NCI-H82 treated with DMSO at 0.1 percent for 48 hours (cell line): Measurements from ENCODE around the gene DBH.

Experiments used
- DNase-seq: peaks from one replicate; lab custom pipeline; 2025; ENCODE audit not compliant: unreplicated experiment; lab: John Stamatoyannopoulos, UW

DBH gene

DNA sequence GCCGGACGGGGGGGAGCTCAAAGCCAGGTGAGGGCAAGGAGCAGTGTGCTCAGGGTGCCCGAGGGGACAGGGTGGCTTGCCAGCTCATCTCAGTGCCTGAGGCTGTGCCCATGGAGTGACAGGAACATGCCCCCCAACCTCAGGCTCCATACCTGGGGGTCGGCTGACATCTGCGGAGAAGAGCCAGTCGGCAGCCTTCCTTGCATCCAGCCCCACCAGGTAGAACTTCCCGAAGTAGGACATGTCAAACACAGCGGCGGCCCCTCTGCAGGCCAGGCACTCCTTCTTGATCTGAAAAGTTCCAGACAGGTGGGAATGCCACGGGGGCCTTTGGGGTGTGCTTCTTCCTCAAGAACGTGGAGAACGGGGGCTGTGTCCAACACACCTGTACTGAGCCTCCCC lies 59.9 kb downstream of the DBH start:
- DNase-seq, result no peak

DNA sequence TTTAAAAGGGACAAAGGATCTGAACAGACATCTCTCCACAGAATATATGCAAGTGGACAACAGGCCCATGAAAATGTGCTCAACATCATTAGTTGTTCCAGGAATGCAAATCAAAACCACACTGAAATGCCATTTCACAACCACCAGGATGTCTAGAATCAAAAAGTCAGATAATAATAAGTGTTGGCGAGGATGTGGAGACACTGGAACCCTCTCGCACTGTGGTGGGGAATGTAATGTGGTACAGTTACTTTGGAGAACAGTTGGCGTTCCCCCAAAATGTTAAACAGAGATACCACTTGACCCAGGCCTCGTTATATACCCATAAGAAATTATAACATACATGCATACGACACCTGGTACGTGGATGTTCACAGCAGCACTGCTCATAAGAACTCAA lies 63.4 kb downstream of the DBH start:
- DNase-seq, result no peak

DNA sequence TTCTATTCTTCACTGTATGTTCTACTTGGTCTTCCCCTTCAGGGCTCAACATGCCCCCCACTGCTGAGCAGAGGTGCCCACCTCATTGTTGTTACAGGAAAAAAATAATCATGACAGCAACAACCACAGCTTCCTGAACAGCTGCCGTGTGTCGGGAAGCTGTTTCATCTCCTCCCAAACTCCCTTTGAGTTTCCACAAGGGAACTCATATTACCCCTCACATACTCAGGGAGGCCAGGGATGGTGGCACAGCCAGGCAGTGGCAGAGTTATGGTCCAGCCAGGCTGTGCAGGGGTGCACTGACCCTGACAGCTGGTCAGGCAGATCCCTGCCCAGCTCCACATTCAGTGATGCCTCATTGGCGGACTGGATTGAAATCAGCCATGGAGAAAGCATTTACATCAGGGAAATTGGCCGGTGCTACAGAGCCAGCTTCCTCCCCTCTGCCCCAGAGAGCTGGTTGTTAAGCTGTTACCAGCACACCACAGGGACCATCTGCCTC lies 64.7 kb downstream of the DBH start:
- no peak for DNase-seq

DNA sequence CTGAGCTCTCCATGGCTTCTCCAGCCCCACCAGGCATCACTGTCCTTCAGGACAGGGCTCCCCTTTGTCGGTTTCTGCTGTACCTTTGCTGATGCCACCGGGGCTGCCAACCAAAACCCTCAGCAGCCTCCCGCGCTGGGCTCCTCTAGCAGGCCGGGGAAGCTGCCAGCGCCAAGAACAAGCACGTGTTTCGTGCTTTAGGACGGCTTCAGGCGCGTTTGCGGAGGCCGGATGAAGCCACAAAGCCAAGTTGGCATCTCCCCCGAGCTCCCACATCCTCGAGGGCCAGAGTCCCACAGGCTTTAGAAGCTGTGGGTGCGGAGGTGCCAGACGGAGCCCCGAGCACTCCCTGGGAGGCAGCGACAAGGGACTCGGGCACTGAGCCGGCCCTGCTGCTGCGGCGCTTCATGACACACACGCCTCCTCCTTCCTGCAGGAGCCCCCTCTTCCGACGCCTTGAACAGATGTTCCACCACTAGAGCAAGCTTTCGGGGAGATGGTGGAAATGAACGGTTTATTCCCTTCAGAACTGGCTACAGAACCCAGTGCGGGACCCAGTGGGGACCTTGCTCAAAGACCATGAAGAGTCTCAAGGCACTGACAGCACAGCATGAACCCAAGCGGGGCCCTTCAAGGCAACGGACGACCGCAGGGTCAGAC lies 65.3 kb downstream of the DBH start:
- DNase-seq, result no peak

DNA sequence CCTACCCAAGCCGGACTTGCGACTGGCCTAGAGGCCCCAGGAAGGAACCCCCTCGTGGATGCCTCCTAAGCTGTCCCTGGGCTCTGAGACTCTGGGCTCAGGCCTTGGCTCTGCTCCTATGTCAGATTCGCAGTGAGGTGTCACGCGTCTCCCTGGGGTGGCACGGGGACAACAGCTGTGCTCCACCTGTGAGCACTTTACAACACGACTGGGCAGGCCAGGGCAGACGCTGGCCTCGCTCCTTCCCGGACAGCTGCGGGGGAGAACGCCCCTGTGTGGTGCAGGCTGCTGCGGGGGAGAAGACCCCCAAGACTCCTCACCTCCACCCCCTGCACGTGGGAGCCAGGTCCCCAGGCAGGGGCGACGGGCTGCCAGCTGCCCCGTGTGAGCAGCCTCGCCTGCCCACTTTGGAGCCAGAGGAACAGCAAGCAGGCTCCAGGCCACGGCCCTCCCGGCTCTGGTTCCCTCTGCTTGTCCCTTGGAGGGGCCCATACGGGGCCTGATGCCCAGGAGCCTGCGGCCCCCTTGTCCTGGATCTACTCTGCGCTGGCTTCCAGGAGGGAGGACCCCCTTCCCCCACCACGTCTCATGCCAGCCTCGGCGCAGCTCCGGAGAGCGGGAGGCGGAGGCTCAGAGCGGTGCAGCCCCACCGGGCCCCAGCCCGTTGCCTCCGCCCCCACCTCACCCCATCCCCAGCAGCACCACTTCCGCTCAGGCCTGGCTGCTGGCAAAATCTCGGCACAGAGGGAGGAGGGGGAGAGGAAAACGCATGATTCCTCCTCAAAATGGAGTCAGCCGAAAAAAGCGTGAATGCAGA lies 66.0 kb downstream of the DBH start:
- no peak for DNase-seq

DNA sequence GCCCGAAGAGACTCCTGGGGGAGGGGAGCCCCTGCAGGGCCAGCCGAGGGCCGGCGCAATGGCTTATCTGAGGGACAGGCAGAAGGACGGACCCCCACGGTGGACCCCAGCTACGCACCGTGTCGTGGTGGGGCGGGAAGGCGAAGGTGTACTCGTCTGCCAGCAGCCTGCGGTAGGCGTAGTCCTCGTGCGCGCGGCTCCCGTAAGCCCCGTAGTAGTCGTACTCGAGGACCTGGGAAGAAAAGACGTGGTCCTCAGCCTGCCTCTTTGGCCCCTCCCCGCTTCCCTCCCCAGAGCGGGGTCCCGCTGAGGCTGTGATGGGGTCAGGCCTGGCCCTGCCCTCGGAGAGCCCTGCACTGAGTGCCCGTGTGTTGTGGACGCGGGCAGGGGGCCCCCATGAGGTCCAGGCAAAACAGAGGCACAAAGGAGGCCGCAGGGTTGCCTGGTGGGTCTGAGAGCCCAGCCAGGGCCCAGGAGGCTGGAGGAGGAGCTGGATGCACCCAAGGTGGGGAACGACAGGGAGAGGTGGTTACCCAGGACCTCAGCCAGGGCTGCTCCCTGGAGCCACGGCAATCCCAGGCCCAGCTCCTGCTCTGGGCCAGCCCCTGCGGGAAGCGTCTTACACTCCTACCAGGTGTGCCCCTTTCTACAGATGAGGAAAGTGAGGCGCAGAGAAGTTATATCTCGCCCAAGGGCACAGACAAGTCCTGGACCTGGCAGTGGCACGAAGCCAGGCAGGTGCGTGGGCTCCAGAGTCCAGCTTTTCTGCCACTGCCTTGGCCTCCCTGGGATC lies 66.8 kb downstream of the DBH start:
- no peak for DNase-seq

DNA sequence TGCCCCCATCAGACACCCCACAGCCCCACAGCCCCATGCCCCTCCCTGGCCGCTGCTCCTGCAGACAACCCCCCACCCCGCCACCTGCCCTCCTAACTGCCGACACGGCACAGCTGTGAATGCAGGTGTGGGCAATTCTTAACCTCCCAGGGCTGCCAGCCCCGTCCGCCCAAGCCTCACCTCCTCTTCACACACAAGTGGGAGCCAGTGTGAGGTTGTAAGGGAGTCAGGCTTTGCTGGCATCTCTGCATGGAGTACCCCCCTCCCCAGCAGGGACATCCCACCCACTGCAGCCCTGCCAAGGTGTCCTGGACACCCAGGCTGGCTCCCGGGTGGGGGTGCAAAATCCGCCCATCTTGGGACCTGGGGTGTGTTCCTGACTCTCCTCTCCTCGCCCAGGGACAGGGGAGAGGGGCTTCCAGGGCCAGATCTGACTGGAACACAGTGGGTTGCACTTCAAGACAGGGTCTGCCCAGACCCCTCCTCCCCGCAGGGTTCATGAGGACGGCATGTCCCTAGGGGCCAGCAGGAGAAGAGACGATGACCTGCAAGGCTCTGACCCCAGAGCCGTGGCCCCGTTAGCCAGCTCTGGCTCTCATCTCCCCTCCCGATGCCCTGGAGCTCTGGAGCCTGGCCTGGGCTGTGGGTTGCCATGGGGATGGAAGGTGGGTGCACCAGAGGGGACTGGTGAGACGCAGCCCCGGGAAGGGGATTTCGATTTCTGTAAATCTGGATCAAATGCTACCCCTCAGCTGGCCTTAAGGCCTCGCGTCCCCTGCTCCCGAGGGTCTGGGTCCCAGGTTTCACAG lies 67.6 kb downstream of the DBH start:
- no peak for DNase-seq

DNA sequence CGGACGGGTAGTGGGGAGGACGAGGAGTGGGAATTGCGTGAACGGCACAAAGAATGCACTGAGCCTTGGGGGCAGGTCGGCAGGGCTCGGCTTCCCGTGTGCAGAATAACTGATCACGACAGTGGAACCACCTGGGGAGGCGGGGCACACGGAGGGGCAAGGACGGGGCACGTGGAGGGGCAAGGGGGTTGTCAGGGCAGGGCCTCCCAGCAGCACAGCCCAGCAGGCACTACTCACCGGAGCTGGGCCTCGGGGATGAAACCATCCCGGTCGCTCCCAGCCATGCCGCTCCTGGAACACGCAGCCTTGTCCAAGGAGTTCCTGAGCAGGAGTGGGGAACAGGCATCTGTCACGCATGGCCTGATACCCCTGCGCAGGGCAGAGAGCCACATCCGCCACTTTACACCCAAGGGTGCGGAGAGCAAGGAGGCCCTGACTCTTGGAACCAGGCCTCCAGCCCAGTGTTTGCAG lies 68.6 kb downstream of the DBH start:
- DNase-seq, result no peak

DNA sequence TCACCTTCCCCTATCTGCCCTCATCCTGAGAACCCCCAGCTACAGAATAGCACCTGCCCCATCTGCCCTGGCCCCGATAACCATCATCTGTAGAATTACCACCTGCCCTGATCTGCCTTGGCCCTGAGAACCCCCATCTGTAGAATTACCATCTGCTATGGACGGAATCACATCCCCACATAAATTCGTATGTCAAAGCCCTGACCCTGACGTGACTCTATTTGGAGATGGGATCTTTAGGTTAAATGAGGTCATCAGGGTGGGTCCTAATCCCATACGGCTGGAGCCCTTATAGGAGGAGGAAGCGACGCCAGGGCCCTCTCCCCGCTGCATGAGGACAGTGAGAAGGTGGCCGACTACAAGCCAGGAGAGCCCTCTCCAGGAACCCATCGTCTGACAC lies 69.4 kb downstream of the DBH start:
- DNase-seq, result peak; percentile 77

DNA sequence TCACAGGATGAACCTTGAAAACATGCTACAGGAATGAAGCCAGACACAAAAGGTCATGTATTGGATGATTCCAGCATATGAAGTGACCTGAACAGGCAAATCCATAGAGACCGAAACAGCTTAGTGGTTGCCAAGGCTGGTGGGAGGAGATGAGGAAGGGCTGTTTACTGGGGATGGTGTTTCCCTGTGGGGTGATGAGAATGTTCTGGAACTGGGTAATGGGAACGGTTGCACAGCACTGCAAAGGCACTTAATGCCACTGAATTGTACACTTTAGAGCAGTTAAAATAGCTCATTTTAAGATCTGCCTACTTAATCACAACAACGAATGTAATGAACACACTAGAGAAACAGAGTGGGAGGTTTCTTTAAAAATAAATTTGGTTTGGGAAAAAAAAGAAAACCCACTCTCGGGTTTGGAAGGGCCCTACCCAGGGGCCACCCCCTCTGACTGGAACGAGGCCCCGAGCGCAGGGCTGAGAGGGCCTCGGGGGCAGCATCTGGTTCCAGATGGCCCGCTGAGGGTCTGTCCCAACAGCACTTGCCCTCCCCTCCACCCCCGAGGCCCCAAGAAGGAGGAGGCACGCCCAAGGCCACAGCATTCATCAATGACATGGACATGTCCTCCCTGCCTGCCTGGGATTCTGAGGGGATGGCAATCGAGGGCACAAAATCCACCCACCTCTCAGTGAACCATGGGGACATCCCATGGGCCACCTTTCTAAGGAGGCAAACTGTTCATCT lies 70.3 kb downstream of the DBH start:
- DNase-seq, result no peak

DNA sequence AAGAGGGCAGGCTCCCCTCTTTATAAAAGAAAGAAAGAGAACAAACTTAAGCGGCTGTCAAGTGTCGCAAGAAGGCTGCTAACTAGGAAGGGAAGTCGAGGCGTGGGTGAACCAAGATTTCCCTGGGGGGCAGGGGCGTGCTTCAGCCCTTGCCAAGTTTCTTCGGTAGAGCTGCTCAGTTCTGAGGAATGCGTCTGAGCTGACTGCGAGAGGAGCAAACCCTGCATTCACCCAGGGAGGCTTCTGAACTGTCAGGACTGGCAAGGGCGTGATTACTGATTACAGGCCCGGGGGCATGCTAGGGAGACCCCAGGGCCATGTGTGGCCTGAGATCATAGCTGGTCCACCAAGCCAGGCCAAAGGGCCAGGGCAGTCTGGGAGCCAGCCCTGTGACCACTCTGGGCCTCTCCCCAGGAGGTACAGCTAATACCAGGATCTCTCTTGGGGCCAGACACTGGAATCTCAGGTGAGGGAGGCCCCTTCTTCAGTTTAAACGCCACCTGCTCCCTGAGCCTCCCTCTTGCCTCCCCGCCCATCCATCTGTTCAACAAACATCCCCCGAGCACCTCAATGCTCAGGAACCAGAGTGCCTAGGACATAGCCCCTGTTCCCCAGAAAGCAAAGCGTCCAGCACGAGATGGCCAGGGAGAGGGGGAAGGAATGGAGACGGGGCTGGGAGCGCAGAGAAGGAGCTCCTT lies 71.1 kb downstream of the DBH start:
- no peak for DNase-seq

DNA sequence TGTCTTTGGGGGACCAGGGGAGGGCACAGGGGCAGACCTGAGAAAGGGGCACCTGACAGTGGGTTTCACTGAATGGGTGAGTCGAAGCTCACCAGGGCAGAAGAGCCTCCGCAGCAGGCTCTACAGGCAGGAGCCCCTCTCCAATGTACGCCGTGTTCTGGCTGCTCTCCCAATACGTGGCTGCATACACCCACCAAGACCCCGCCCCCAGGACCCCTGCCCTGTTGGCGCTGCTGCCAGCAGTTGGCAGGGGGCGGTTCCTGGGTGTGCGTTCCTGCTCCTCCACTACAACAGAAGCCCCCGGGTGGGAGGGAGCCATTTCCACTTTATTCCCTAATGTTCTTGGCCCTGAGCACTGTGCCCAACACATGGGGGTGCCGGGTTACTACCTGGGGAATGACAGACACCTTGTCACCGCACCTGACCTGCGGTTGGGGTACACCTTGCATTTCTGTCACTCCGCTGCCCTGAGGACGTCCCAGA lies 71.6 kb downstream of the DBH start:
- no peak for DNase-seq

DNA sequence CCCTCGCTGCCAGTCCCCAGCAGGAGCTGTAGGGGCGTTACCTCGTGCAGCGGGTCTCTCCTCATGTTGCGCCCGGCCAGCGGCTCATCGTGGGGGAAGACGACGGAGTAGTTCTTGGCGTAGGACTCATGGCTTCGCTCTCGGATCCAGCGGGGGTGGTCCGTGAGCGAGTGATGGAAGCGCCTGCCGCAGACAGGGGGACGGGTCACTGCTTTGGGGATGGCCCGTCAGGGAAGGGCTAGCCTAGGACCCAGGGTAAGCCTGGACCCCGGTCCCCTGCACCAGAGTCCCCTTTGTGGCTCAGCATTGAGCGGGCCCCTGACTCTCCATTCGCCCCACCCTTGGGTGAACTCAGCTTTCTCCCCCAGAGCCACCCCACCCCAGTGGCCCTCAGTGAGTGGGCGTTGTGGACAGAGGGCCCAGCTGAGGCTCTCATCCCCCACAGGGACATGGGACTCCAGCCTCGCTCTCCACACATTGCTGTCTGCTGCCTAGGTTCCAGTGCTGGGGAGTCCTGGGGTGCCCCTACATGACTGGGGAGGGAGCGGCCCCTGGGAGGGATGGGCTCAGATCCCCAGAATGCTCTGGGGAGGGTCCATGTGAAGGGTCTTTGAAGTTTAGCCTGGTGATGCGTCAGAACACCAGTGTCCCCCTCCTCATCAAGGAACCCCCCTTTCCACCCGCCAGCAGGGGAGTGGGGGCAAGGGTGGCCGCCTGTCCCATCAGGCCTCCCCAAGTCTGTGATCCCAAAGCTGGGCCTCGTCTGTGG lies 72.3 kb downstream of the DBH start:
- DNase-seq, result no peak
